Chondrocyte (in vitro differentiated cells): ENCODE results near the gene STXBP2. TPM values are rescaled to one million over a fixed set of nuclear protein-coding genes. Genes with fewer than 3 reads are reported as not detected.
A peak's percentile ranks its signal among the peaks of the same experiment; 100 is the strongest.

Source experiments
- DNase-seq: peaks from one replicate; pipeline ENCODE4 v3.0.0; 2021; ENCODE audit warnings: mixed read lengths, low spot score
- H3K27ac Mint-ChIP-seq: one replicate; pipeline ENCODE4 v1.8.0; 2021; ENCODE audit warnings: mild to moderate bottlenecking, moderate library complexity, mixed read lengths; ENCODE audit not compliant: unreplicated experiment
- H3K27me3 Mint-ChIP-seq: 2 replicates; pipeline ENCODE4 v1.8.0; 2021; ENCODE audit warnings: low read depth, mixed read lengths
- H3K36me3 Mint-ChIP-seq: 2 replicates; pipeline ENCODE4 v1.8.0; 2021; ENCODE audit warnings: low read depth, mixed read lengths
- H3K4me1 Mint-ChIP-seq: 2 replicates; pipeline ENCODE4 v1.8.0; 2021; ENCODE audit warnings: low read depth, mild to moderate bottlenecking, mixed read lengths
- H3K4me3 Mint-ChIP-seq: one replicate; pipeline ENCODE4 v1.8.0; 2021; ENCODE audit warnings: mild to moderate bottlenecking, moderate library complexity, mixed read lengths; ENCODE audit not compliant: unreplicated experiment
- H3K9me3 Mint-ChIP-seq: 2 replicates; pipeline ENCODE4 v1.8.0; 2021; ENCODE audit warnings: low read depth, mixed read lengths
- CTCF ChIP-seq: fragments of 200-600 bp; sonication (generic); IDR thresholded peaks from 2 replicates; pipeline ENCODE4 v1.5.0; 2021; ENCODE audit warnings: antibody characterized with exemption, mild to moderate bottlenecking, moderate library complexity
- total RNA-seq: library from RNA; stranded (reverse); gene quantifications from 3 replicates; pipeline ENCODE4 v1.2.1, GENCODE V29; 2021

Gene STXBP2
- total RNA-seq, 1 donor from 2014 or later: 10.2 TPM

- no peak for TF ChIP-seq CTCF
- DNase-seq: no peak
- H3K27ac Mint-ChIP-seq: no peak overlapping the region
- no peaks in the 10 kb centered on the region for H3K4me1 Mint-ChIP-seq
- H3K4me3 Mint-ChIP-seq: no peak overlapping the region
- peaks cover 11% of the 10 kb centered on the region for H3K27me3 Mint-ChIP-seq
- H3K9me3 Mint-ChIP-seq: no peaks in the 10 kb centered on the region
- H3K36me3 Mint-ChIP-seq: no peaks in the 10 kb centered on the region
Observed at GRCh38 chr19:7646426-7646700, 9.5 kb downstream of the STXBP2 start.

GRCh38 chr19:7647156-7647555 is 10.2 kb downstream of the STXBP2 start:
- DNase-seq: no peak
- H3K4me3 Mint-ChIP-seq: no peak overlapping the region
- peaks cover 3% of the 10 kb centered on the region for H3K4me1 Mint-ChIP-seq
- no peak overlapping the region for H3K27ac Mint-ChIP-seq
- H3K36me3 Mint-ChIP-seq: no peaks in the 10 kb centered on the region
- TF ChIP-seq CTCF: no peak
- H3K27me3 Mint-ChIP-seq: peaks cover 11% of the 10 kb centered on the region
- H3K9me3 Mint-ChIP-seq: no peaks in the 10 kb centered on the region

- no peak for DNase-seq
- Mint-ChIP-seq H3K27ac (no peak overlapping the region), H3K4me3 (no peak overlapping the region), H3K27me3 (peaks cover 14% of the 10 kb centered on the region), H3K4me1 (peaks cover 9% of the 10 kb centered on the region), H3K36me3 (no peaks in the 10 kb centered on the region), H3K9me3 (no peaks in the 10 kb centered on the region)
- no peak for TF ChIP-seq CTCF
Observed at GRCh38 chr19:7648265-7649014, 11.5 kb downstream of the STXBP2 start.

- peaks cover 14% of the 10 kb centered on the region for H3K27me3 Mint-ChIP-seq
- no peak for TF ChIP-seq CTCF
- H3K9me3 Mint-ChIP-seq: no peaks in the 10 kb centered on the region
- H3K4me1 Mint-ChIP-seq: peaks cover 9% of the 10 kb centered on the region
- no peak overlapping the region for H3K4me3 Mint-ChIP-seq
- DNase-seq: no peak
- H3K27ac Mint-ChIP-seq: no peak overlapping the region
- no peaks in the 10 kb centered on the region for H3K36me3 Mint-ChIP-seq
Observed at GRCh38 chr19:7650148-7650547, 13.2 kb downstream of the STXBP2 start.

- peak; percentile 99 for TF ChIP-seq CTCF
Observed at GRCh38 chr19:7652061-7652641, 15.2 kb downstream of the STXBP2 start.

More at GRCh38 chr19:7652061-7652641, 15.2 kb downstream of the STXBP2 start:
- H3K4me3 Mint-ChIP-seq: peak overlapping the region; percentile 68
- H3K27me3 Mint-ChIP-seq: peaks cover 7% of the 10 kb centered on the region
- H3K36me3 Mint-ChIP-seq: no peaks in the 10 kb centered on the region
- peak overlapping the region; percentile 77 for H3K27ac Mint-ChIP-seq
- H3K4me1 Mint-ChIP-seq: peaks cover 9% of the 10 kb centered on the region
- DNase-seq: no peak
- H3K9me3 Mint-ChIP-seq: no peaks in the 10 kb centered on the region
